ENCODE results near the gene TMEM18. TPM values are rescaled to one million over a fixed set of nuclear protein-coding genes. Genes with fewer than 3 reads are reported as not detected.
A peak's percentile ranks its signal among the peaks of the same experiment; 100 is the strongest.

TMEM18 gene
- total RNA-seq, 1 experiment from 2014 or later, result 33.5 TPM

DNA sequence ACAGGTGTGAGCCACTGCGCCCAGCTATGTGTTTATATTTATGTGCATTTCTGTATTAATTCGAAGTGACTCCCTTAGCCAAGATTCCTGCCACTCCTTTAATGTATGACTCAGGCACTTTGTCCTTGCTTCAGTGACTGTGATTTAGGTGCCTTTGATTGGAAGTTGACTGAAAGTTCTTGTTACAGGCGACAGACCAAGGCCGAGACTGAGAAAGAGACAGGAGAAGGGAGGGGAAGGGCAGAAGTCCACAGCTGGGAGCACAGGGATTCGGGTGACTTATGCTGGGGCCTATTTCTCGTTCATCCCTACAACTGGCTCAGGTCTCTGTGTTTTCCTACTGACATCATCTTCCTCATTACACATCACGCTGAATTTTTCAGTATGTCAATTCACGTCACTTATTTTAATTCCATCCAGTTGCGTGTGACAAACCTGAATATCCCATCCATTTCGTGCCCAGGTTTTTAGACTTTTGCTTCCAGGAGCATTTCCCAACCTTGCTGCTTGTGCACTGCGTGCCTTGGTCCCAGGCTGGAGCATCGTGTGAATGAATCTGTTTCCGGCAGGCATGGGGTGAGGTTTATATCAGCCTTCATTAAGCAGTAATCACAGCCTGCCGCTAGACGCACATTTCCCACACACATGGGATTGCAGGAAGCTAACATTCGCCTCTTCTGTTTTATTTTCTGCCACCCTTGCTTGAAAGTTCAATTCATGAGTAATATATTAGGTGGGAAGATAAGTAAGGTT is 42.4 kb downstream of the TMEM18 start:
- no peaks in the 10 kb centered on the region for H3K9me2 ChIP-seq (ENCODE audit: insufficient read depth)
- H4K20me1 ChIP-seq (ENCODE audit: insufficient read depth), result no peaks in the 10 kb centered on the region
- no peak overlapping the region for H3K27ac ChIP-seq (ENCODE audit: low read depth, low read length)
- no peaks in the 10 kb centered on the region for H3K36me3 ChIP-seq (ENCODE audit: control insufficient read depth in 1 of 2, insufficient read depth in 2 of 2, low read length in 2 of 2)
- ATAC-seq (peak; percentile 62), DNase-seq (ENCODE audit: low read depth, low spot score) (peak; percentile 31)
- peak overlapping the region; percentile 16 for H2AFZ ChIP-seq (ENCODE audit: low read depth, low read length, poor library complexity, severe bottlenecking)
- H3K9me3 ChIP-seq (ENCODE audit: control insufficient read depth in 1 of 2, insufficient read depth in 1 of 2, low read depth in 1 of 2, low read length in 2 of 2), result no peaks in the 10 kb centered on the region; a peak in 1 of 4 replicates
- intact Hi-C loops (cut with micrococcal nuclease), result loop anchor here (5.0 kb wide), 1 partner anchor 388 kb away; no protein-coding TSS in a partner anchor
- peaks cover 0 to 14% of the 10 kb centered on the region in 2 experiments; a peak in 2 of 4 replicates for H3K4me1 ChIP-seq (ENCODE audit: control insufficient read depth in 1 of 2, insufficient read depth in 2 of 2, low read length in 2 of 2)
- no peak overlapping the region for H3K9ac ChIP-seq (ENCODE audit: low read length)
- H3K4me3 ChIP-seq (replicated peaks in 1 of 2; ENCODE audit: low read depth in 1 of 2, low read length in 2 of 2), result no peak overlapping the region
- no peaks in the 10 kb centered on the region for H3K79me2 ChIP-seq (ENCODE audit: insufficient read depth, low read length)
- CTCF ChIA-PET, result interaction anchor here (0.7 to 3.1 kb wide), 3 partner anchors 105 to 388 kb away, joined by 4 to 19 read pairs (median 5); no protein-coding TSS in a partner anchor
- RAD21 ChIA-PET (ENCODE audit: low non-redundant PET in 1 of 2, low total read pairs in 2 of 2, uncharacterized antibody in 2 of 2, unreplicated experiment in 2 of 2), result interaction anchor here (1.0 to 1.3 kb wide), 2 partner anchors 105 kb away, joined by 3 to 4 read pairs; no protein-coding TSS in a partner anchor
- H3K4me2 ChIP-seq (ENCODE audit: low read length), result peak overlapping the region; percentile 33
- POLR2A ChIA-PET, result no interaction called here
- no peaks in the 10 kb centered on the region for H3K27me3 ChIP-seq (ENCODE audit: insufficient read depth, low read length)
- no TSS peak for BruUV-seq (replicated peaks)
- TF ChIP-seq CTCF (IDR thresholded peaks at IDR 0.05 in 2 of 3, conservative IDR thresholded peaks at IDR 0.05 in 1 of 3; ENCODE audit: borderline replicate concordance in 1 of 3, insufficient read depth in 1 of 3, low read depth in 2 of 3, low read length in 2 of 3) (no peak), YY1 (IDR thresholded peaks at IDR 0.05; ENCODE audit: extremely low read depth, insufficient replicate concordance, low read depth, low read length) (no peak), CEBPB (IDR thresholded peaks at IDR 0.05; ENCODE audit: low read depth) (peak; percentile 31; the same call in 1 of the 2 replicates), SP1 (IDR thresholded peaks at IDR 0.05; ENCODE audit: low read depth) (peak; percentile 57; the same call in 1 of the 2 replicates), ATF3 (IDR thresholded peaks at IDR 0.05) (no peak), ZBTB33 (IDR thresholded peaks at IDR 0.05; ENCODE audit: extremely low read depth, insufficient replicate concordance, low read length) (no peak), CBX3 (IDR thresholded peaks at IDR 0.05; ENCODE audit: low read depth) (peak; percentile 45; the same call in 1 of the 2 replicates), SIN3A (IDR thresholded peaks at IDR 0.05; ENCODE audit: low read depth) (no peak), SRF (IDR thresholded peaks at IDR 0.05; ENCODE audit: low read depth) (no peak), JUND (IDR thresholded peaks at IDR 0.05) (peak; percentile 55; the same call in 1 of the 2 replicates), EGR1 (IDR thresholded peaks at IDR 0.05; ENCODE audit: low read depth) (no peak), ZFX (IDR thresholded peaks at IDR 0.05) (no peak), POLR2A (IDR thresholded peaks at IDR 0.05; ENCODE audit: borderline replicate concordance, extremely low read depth, insufficient read depth, insufficient read length) (no peak), ELF1 (IDR thresholded peaks at IDR 0.05; ENCODE audit: borderline replicate concordance, low read depth) (no peak), ZNF274 (IDR thresholded peaks at IDR 0.05; ENCODE audit: low read depth, low read length) (no peak), EZH2 (IDR thresholded peaks at IDR 0.05) (no peak), FOSL1 (IDR thresholded peaks at IDR 0.05; ENCODE audit: low read depth) (peak; percentile 53; the same call in 1 of the 2 replicates)
- TF ChIP-seq, protein P1, sequence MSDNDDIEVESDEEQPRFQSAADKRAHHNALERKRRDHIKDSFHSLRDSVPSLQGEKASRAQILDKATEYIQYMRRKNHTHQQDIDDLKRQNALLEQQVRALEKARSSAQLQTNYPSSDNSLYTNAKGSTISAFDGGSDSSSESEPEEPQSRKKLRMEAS (IDR thresholded peaks at IDR 0.05), result no peak
- TF ChIP-seq, protein P2, sequence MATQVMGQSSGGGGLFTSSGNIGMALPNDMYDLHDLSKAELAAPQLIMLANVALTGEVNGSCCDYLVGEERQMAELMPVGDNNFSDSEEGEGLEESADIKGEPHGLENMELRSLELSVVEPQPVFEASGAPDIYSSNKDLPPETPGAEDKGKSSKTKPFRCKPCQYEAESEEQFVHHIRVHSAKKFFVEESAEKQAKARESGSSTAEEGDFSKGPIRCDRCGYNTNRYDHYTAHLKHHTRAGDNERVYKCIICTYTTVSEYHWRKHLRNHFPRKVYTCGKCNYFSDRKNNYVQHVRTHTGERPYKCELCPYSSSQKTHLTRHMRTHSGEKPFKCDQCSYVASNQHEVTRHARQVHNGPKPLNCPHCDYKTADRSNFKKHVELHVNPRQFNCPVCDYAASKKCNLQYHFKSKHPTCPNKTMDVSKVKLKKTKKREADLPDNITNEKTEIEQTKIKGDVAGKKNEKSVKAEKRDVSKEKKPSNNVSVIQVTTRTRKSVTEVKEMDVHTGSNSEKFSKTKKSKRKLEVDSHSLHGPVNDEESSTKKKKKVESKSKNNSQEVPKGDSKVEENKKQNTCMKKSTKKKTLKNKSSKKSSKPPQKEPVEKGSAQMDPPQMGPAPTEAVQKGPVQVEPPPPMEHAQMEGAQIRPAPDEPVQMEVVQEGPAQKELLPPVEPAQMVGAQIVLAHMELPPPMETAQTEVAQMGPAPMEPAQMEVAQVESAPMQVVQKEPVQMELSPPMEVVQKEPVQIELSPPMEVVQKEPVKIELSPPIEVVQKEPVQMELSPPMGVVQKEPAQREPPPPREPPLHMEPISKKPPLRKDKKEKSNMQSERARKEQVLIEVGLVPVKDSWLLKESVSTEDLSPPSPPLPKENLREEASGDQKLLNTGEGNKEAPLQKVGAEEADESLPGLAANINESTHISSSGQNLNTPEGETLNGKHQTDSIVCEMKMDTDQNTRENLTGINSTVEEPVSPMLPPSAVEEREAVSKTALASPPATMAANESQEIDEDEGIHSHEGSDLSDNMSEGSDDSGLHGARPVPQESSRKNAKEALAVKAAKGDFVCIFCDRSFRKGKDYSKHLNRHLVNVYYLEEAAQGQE (IDR thresholded peaks at IDR 0.05; ENCODE audit: low read depth), result no peak

Data from HCT116 (cell line).